GM21381 (cell line): ENCODE data around the gene ATP6V0A1.
"Not testable (repeated sequence)": the region's sequence is repeated elsewhere in the genome, so short reads cannot be mapped to it uniquely, and the experiment has no call there.

Source experiments
- ATAC-seq: cut with Tn5 transposase; IDR thresholded peaks from one replicate; pipeline ENCODE4 v1.9.1; 2021; ENCODE audit warnings: mild to moderate bottlenecking, moderate library complexity; ENCODE audit not compliant: unreplicated experiment

The ATP6V0A1 gene

GRCh38 chr17:42555961-42556617 lies 97.4 kb downstream of the ATP6V0A1 start:
- not testable (repeated sequence) for ATAC-seq

- no peak for ATAC-seq
These were observed 100.4 kb downstream of the ATP6V0A1 start for GRCh38 chr17:42559075-42559474.

DNA sequence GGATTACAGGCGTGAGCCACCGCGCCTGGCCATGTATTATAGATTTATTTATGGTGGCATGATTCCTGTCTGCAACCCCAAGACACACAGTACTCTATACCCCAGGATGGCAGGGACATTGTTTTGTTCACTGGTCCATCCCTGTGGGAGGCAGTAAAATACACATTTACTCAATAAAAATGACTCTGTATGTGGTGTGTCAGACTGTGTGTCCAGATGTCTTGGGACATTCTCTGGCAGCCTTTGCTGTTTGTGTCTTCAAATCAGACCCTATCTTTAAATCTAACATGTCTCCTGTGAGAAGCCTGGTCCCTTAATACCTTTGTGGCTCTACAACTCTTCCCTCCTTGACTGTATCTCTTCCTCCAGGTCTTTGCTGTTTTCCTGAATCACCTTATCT lies 101.6 kb downstream of the ATP6V0A1 start:
- ATAC-seq = no peak

- no peak for ATAC-seq
These were observed 103.3 kb downstream of the ATP6V0A1 start, which contains the start of gene COASY for GRCh38 chr17:42561897-42562387. Gene COASY (plus strand): TSS chr17:42562148. CDS start chr17:42562623, 475 bp downstream.

- ATAC-seq = no peak
These were observed 103.9 kb downstream of the ATP6V0A1 start for GRCh38 chr17:42562388-42563142.

GRCh38 chr17:42563143-42563509 lies 104.4 kb downstream of the ATP6V0A1 start:
- ATAC-seq = no peak

- no peak for ATAC-seq
These were observed 104.9 kb downstream of the ATP6V0A1 start for GRCh38 chr17:42563543-42563942.

DNA sequence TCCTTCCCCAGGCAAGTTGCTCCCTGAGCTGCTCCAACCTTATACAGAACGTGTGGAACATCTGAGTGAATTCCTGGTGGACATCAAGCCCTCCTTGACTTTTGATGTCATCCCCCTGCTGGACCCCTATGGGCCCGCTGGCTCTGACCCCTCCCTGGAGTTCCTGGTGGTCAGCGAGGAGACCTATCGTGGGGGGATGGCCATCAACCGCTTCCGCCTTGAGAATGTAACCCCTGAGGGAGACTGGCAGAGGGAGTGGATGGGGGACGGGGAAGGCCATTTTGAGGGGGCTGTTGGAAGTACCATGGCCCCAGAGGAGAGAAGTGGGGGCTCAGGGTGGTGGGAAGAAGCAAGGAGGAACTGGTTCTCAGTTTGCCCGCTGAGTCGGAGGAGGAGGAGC lies 105.3 kb downstream of the ATP6V0A1 start:
- no peak for ATAC-seq

DNA sequence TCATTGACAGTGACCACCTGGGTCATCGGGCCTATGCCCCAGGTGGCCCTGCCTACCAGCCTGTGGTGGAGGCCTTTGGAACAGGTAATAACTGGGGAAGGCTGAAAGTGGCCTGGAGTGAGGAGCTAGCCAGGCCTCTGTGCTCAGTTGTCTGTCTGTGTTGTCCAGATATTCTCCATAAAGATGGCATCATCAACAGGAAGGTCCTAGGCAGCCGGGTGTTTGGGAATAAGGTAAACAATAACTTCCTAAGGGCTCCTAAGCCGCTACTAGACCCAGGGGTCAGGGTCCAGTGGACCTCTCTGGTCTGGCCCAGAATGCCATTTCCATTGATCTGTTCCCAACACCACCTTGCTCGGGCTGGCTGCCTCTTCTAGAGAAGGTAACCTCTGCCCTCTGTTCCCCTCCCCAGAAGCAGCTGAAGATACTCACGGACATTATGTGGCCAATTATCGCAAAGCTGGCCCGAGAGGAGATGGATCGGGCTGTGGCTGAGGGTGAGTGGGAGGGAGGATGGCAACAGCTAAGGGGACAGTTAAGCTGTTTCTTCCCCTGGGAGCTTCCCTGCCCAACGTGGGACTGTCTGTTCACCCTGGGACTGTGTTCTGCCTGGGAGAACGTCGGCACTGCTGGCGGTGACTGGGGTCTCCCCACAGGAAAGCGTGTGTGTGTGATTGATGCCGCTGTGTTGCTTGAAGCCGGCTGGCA lies 106.3 kb downstream of the ATP6V0A1 start:
- ATAC-seq = no peak

GRCh38 chr17:42565523-42566214 lies 107.0 kb downstream of the ATP6V0A1 start:
- no peak for ATAC-seq

DNA sequence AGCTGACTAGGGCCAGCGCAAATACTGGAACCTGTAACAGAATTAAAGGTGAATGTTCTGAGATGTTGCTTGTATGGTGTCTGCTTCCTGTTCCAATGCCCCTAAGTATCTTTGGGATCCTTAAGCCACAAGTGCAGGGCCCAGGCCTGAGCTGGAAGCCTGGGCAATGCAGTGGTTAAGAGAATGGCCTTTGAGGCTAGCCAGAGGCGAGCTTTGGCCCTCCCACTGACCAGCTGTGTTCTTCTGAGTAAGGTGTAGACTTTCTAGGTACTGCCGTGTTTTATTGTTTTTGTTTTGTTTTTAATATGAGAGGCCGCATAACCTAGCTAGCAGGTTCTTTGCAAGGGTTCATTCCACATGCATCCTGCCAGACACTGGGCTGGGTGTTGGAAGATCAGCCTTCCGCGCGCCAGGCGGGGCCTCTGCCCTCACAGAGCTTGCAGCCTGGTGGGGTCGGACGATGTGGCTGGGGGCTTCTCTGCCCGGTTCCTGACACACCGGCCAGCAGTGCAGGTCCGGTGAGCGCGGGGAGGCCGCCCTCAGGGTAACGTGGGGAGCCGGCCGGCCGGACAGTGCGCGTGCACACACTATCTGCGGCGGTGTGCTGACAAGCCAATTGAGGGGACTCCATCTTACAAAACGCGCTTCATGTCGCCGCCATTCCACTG lies 107.7 kb downstream of the ATP6V0A1 start:
- ATAC-seq = peak; percentile 4

DNA sequence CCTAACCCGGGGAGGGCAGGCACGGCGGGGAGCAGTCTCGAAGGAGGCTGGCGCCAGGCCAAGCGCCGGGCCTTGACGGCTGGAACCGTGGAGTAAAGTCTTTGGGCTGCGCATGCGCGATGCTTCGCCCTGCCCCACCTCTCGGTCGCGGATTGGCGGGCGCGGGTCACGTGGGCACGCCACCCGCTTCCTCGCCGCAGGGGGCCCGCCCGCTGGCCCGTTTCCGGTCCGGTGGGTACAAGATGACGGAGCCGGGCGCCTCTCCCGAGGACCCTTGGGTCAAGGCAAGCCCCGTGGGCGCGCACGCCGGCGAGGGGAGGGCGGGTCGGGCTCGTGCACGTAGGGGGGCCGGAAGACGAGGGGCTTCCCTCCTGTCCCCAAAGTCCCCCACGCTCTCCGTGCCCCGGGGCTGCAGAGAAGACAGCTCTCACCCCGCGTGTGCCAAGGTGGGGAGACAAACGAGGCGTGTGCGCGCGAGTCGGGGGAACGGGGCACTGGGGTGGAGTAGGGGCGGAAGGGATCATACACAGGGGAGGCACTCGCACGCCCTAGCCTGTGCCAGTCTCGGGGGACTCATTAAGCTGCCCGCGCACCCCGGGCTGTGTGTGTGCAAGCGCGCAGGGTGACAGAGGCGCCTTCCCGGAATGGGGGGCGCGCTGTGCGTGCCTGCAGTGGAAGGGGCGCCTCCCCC lies 108.3 kb downstream of the ATP6V0A1 start, which contains the start of gene MLX:
MLX (plus strand) TSS at position 218 of the 691 bp plus-strand sequence; CDS start at position 243, 25 bp downstream.
- ATAC-seq = peak; percentile 65

DNA sequence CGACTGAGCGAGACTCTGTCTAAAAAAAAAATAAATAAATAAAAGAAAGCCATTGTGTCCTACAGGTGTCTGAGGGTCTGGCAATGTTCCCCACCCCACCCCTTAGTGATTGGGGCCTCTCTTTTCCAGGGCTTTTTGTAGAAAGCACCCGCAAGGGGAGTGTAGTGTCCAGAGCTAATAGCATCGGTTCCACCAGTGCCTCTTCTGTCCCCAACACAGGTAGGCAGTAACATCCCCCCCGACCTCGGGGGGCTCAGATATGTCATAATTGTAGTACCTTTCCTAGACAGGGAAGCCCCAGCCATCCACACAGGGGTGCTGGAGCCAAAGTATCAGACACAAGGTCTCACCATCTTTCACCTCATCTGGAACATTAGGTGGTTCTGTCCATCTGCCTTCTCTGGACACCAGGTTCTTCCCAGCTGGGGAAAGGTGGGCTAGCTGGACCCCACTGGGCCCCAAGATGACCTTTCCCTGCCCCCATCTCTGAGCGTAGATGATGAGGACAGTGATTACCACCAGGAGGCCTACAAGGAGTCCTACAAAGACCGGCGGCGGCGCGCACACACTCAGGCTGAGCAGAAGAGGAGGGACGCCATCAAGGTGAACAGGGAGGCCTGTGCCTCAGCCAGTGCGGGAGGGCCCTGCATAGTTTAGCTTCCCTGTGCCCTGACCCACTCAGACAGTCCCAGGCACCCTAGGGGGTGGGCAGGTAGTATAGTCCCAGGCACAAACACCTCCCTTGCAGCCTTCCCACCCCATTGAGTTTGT lies 109.8 kb downstream of the ATP6V0A1 start:
- no peak for ATAC-seq

- no peak for ATAC-seq
These were observed 113.0 kb downstream of the ATP6V0A1 start for GRCh38 chr17:42571435-42572225.
